NCI-H1930 (cell line): Measurements from ENCODE around the gene UNC119B.

ENCODE experiments used
- DNase-seq, 2 experiments: peaks; one replicate each; lab custom pipeline; 2025; lab: John Stamatoyannopoulos, UW

The UNC119B gene

DNA sequence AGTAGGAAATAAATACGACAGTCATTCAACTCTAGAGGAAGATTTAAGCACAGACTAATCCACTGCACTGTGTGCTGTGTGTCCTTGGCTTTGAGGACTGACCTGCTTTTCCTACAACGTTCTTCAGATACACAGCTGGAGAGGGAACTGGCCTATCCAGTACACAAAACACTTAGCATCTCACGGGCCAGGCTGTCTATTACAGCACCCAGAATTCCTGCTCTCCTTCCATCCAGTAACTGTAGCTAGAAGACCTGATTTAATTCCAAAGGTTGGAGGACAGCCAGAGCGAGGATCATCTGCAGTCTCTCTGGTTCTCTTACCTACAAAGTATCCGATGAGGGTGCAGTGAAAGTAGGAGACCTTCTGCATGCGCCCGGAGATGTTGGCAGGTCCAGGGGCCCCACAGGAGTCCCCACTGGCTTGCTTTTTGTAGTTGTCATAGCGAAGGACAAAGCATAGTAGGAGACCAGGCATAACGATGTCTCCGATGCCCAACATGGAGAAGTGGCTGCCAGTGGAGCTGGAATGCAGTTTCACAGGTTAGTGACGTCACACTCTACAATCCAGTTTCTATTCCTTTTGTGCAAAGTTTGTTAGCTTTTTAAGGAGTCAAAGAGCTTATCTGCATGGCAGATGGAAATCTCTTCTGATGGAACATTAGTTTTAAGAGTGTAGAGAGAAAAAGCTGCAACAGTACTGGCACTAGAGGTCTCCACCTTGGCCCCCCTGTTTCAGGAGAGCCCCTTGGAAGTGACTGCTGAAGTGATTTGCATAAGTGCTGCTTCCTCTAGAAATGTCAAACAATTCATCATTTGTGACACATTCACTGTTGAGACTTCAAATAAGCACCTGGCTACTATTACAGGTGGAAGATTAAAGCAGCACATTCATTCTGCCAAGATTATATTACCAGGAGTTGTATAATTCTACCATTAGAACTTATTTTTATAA, 57.1 kb downstream of the UNC119B start:
- no peak for DNase-seq

DNA sequence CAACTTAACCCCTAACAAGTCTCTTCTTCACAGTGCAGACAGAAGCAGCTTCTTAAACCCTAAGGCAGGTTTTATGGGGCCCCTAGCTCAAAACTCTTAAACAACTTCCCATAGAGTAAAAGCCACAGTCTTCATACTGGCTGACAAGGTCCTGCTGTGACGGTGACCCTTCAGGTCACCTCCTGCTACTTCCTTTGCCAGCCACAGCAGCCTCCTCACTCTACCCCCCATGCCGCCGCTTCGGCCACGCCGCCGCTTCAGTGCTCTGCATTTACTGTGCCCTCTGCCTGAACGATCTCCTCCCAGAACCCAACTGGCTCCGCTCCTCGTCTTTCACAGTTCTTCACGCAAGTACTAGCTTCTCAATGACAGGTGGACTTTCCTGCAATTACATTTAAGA, 60.8 kb downstream of the UNC119B start:
- no peak for DNase-seq
